GM18502 (cell line): ENCODE measurements around the gene DBF4.
A peak's percentile ranks its signal among the peaks of the same experiment; 100 is the strongest.

ENCODE experiments used
- ATAC-seq: cut with Tn5 transposase; IDR thresholded peaks from one replicate; pipeline ENCODE4 v1.9.1; 2021; ENCODE audit warnings: mild to moderate bottlenecking; ENCODE audit not compliant: unreplicated experiment, poor library complexity

DBF4 gene

DNA sequence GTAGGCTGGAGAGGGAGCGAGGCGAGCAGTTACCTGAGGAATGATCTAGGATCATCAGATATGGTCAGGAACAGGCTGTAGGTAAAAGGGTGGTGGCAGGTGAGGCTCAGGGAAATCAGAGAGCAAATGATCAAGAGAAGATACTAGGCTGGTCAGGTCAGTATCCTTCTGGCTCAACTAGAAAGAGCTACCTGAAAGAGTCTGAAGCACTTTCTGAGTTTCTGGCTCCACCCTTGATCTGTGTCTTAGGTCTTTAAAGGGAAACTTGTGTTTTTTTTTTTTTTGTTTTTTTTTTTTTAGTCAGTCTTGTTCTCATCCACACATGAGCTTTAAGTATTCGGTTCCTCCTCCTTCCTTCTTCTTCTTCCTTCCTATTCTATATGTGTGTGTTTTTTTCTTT lies 68.3 kb downstream of the DBF4 start:
- ATAC-seq = no peak

DNA sequence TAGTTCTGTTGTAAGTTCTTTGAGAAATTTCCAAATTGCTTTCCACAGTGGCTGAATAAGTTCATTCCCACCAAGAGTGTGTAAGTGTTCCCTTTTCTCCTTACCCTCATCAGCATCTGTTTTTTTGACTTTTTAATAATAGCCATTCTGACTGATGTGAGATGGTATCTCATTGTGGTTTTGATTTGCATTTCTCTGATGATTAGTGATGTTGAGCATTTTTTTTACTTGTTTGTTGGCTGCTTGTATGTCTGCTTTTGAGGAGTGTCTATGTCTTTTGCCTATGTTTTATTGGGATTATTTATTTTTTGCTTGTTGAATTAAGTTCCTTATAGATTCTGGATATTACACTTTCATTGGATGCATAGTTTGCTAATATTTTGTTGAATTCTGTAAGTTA lies 69.6 kb downstream of the DBF4 start:
- peak; percentile 54 for ATAC-seq

DNA sequence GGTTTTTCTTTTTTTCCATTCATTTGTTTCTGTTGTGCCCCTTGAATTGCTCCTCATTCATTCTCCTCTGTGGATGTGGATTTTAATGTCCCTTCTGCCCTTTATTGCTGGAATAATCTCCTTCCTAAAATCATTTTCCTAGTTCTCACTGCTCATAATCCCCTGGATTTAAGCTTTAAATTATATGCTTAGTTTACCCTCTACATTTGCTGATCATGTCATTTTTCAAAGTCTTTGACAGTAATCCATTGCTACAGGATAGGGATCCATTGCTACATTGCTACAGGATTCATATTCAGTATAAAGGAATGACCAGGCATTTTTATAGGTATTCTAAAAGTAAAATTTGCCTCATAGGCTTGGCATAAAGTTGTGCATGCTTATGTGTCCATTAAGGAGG lies 72.1 kb downstream of the DBF4 start:
- ATAC-seq = no peak
